KMS-11 (cell line): ENCODE measurements around the gene RPL28.
A peak's percentile ranks its signal among the peaks of the same experiment; 100 is the strongest.
"Not testable (repeated sequence)": the region's sequence is repeated elsewhere in the genome, so short reads cannot be mapped to it uniquely, and the experiment has no call there.

ENCODE experiments used
- H2AFZ ChIP-seq: fragments of 200-600 bp; sonication (generic); 2 replicates; pipeline ENCODE4 v1.6.1; 2016; ENCODE audit warnings: antibody characterized with exemption, mixed run types, low read depth
- H3K27ac ChIP-seq: fragments of 200-600 bp; sonication (generic); 2 replicates; pipeline ENCODE4 v1.6.1; 2016; ENCODE audit warnings: mild to moderate bottlenecking, mixed run types
- H3K27me3 ChIP-seq: fragments of 200-600 bp; sonication (generic); 2 replicates; pipeline ENCODE4 v1.6.1; 2017; ENCODE audit warnings: mild to moderate bottlenecking, low read depth, mixed run types, moderate library complexity; ENCODE audit not compliant: insufficient read depth
- H3K36me3 ChIP-seq: fragments of 200-600 bp; sonication (generic); 2 replicates; pipeline ENCODE4 v1.6.1; 2017; ENCODE audit warnings: mild to moderate bottlenecking, mixed run types; ENCODE audit not compliant: insufficient read depth
- H3K4me1 ChIP-seq: fragments of 200-600 bp; sonication (generic); 2 replicates; pipeline ENCODE4 v1.6.1; 2016; ENCODE audit warnings: mild to moderate bottlenecking, low read depth, mixed run types; ENCODE audit not compliant: poor library complexity, severe bottlenecking
- H3K4me2 ChIP-seq: fragments of 200-600 bp; sonication (generic); 2 replicates; pipeline ENCODE4 v1.7.0; 2016; ENCODE audit warnings: mild to moderate bottlenecking, mixed run types
- H3K4me3 ChIP-seq: fragments of 200-600 bp; sonication (generic); IDR thresholded peaks from 2 replicates; pipeline ENCODE4 v1.6.1; 2017; ENCODE audit warnings: low read depth, low read length, mixed read lengths; ENCODE audit not compliant: insufficient read depth
- H3K79me2 ChIP-seq: fragments of 200-600 bp; sonication (generic); 2 replicates; pipeline ENCODE4 v1.6.1; 2016; ENCODE audit warnings: low read depth, mixed run types; ENCODE audit not compliant: insufficient read depth
- H3K9ac ChIP-seq: fragments of 200-600 bp; sonication (generic); 2 replicates; pipeline ENCODE4 v1.6.1; 2016; ENCODE audit warnings: mild to moderate bottlenecking, mixed run types
- H4K20me1 ChIP-seq: fragments of 200-600 bp; sonication (generic); 2 replicates; pipeline ENCODE4 v1.6.1; 2016; ENCODE audit warnings: mild to moderate bottlenecking, mixed run types; ENCODE audit not compliant: insufficient read depth
- CTCF ChIP-seq: fragments of 200-600 bp; sonication (generic); conservative IDR thresholded peaks from 2 replicates; pipeline ENCODE4 v1.6.1; 2017; ENCODE audit warnings: low read depth, mild to moderate bottlenecking, antibody characterized with exemption, low read length, moderate library complexity, mixed read lengths

Gene RPL28

GRCh38 chr19:55408533-55408872 is 22.8 kb downstream of the RPL28 start:
- Histone ChIP-seq H3K4me1 (peaks cover 24% of the 10 kb centered on the region), H3K79me2 (peaks cover 39% of the 10 kb centered on the region), H3K4me2 (peak overlapping the region; percentile 86), H3K9ac (peak overlapping the region; percentile 97), H3K27ac (peak overlapping the region; percentile 98), H3K36me3 (peaks cover 15% of the 10 kb centered on the region; the same call in 1 of the 2 replicates), H4K20me1 (peaks cover 4% of the 10 kb centered on the region; the same call in 1 of the 2 replicates), H2AFZ (peak overlapping the region; percentile 87; the same call in 1 of the 2 replicates), H3K4me3 (no peak overlapping the region), H3K27me3 (peaks cover 5% of the 10 kb centered on the region; the same call in 1 of the 2 replicates)
- TF ChIP-seq CTCF = no peak

- H3K27ac ChIP-seq, H3K36me3 ChIP-seq, H3K4me3 ChIP-seq, H2AFZ ChIP-seq, H4K20me1 ChIP-seq, H3K9ac ChIP-seq, H3K4me2 ChIP-seq, H3K27me3 ChIP-seq: not testable (repeated sequence)
- Histone ChIP-seq H3K4me1 (peaks cover 24% of the 10 kb centered on the region), H3K79me2 (peaks cover 34% of the 10 kb centered on the region)
Observed at GRCh38 chr19:55409179-55409578, 23.4 kb downstream of the RPL28 start.

- Histone ChIP-seq H3K4me2 (no peak overlapping the region), H3K9ac (no peak overlapping the region), H3K27ac (no peak overlapping the region), H4K20me1 (peaks cover 4% of the 10 kb centered on the region; the same call in 1 of the 2 replicates), H3K36me3 (peaks cover 10% of the 10 kb centered on the region; the same call in 1 of the 2 replicates), H2AFZ (no peak overlapping the region), H3K4me1 (peaks cover 24% of the 10 kb centered on the region), H3K4me3 (no peak overlapping the region), H3K27me3 (peaks cover 14% of the 10 kb centered on the region), H3K79me2 (peaks cover 24% of the 10 kb centered on the region)
- TF ChIP-seq CTCF = no peak
Observed at GRCh38 chr19:55410168-55410567, 24.4 kb downstream of the RPL28 start.

GRCh38 chr19:55418185-55418584 is 32.5 kb downstream of the RPL28 start:
- peak; percentile 92 for TF ChIP-seq CTCF
- H3K4me3 ChIP-seq = no peak overlapping the region
- H4K20me1 ChIP-seq = no peaks in the 10 kb centered on the region
- H3K36me3 ChIP-seq = no peaks in the 10 kb centered on the region
- H3K27ac ChIP-seq = no peak overlapping the region
- H3K79me2 ChIP-seq = no peaks in the 10 kb centered on the region
- peaks cover 64% of the 10 kb centered on the region for H3K27me3 ChIP-seq
- no peak overlapping the region for H3K4me2 ChIP-seq
- no peak overlapping the region for H2AFZ ChIP-seq
- no peaks in the 10 kb centered on the region for H3K4me1 ChIP-seq
- no peak overlapping the region for H3K9ac ChIP-seq

GRCh38 chr19:55419103-55419502 is 33.4 kb downstream of the RPL28 start:
- Histone ChIP-seq H3K27me3 (peaks cover 72% of the 10 kb centered on the region), H3K4me2 (no peak overlapping the region), H2AFZ (no peak overlapping the region), H4K20me1 (no peaks in the 10 kb centered on the region), H3K9ac (no peak overlapping the region), H3K36me3 (no peaks in the 10 kb centered on the region), H3K79me2 (no peaks in the 10 kb centered on the region), H3K4me3 (no peak overlapping the region), H3K27ac (no peak overlapping the region), H3K4me1 (no peaks in the 10 kb centered on the region)
- no peak for TF ChIP-seq CTCF
